Right lobe of liver (tissue), 6 donors: ENCODE measurements around the gene RIPK4. TPM values are rescaled to one million over a fixed set of nuclear protein-coding genes. Genes with fewer than 3 reads are reported as not detected.

Experiments used
- ATAC-seq, 4 donors: fragments of 200-7000 bp; cut with Tn5 transposase; one replicate each; pipeline ENCODE4 v1.9.1; 2020; ENCODE audit warnings: mild to moderate bottlenecking in 4 of 4, moderate library complexity in 4 of 4
- DNase-seq, 3 donors: peaks; one replicate each; pipeline ENCODE4 v3.0.0-alpha.2; 2020
- H3K27ac ChIP-seq, 3 donors: fragments of 200-600 bp; one replicate each; pipeline ENCODE4 v1.8.0; 2022
- H3K27me3 ChIP-seq, 2 donors: fragments of 200-600 bp; one replicate each; pipeline ENCODE4 v1.8.0; 2022
- H3K36me3 ChIP-seq, 4 donors: fragments of 200-600 bp; sonication (generic) in 1 of 4; one replicate each; pipeline versions ENCODE4 v1.5.1 to v1.8.0; 2017 to 2022; ENCODE audit warnings: control low read depth in 1 of 4
- H3K4me1 ChIP-seq, 4 donors: fragments of 200-600 bp; sonication (generic) in 1 of 4; one replicate each; pipeline versions ENCODE4 v1.5.1 to v1.8.0; 2017 to 2022; ENCODE audit warnings: control low read depth in 1 of 4
- H3K4me3 ChIP-seq, 3 donors: fragments of 200-600 bp; one replicate each; pipeline ENCODE4 v1.8.0; 2022
- H3K9me3 ChIP-seq, 4 donors: fragments of 200-600 bp; sonication (generic) in 1 of 4; one replicate each; pipeline versions ENCODE4 v1.5.1 to v1.8.0; 2017 to 2022; ENCODE audit warnings: control low read depth in 1 of 4
- CTCF ChIP-seq, 4 donors: fragments of 200-600 bp in 3 of 4; fragments of 450-650 bp in 1 of 4; IDR thresholded peaks; one replicate each; pipeline versions ENCODE4 v1.5.1 to v1.8.0; 2016 to 2022; ENCODE audit warnings: antibody characterized with exemption in 4 of 4, mild to moderate bottlenecking in 2 of 4
- POLR2A ChIP-seq: fragments of 450-650 bp; IDR thresholded peaks from one replicate; pipeline ENCODE4 v1.6.1; 2017; ENCODE audit warnings: antibody characterized with exemption, mild to moderate bottlenecking
- WGBS: methylation state at CpG from one replicate; pipeline ENCODE4 v1.1.6; 2018; ENCODE audit warnings: low coverage, low lambda C conversion rate; ENCODE audit not compliant: insufficient coverage; ENCODE audit errors: missing lambda C conversion rate; 5-methylcytosine and 5-hydroxymethylcytosine counted together
- intact Hi-C, 2 donors: fragments of 100-400 bp; cut with DNase I; formaldehyde crosslinking; loops; one replicate each; pipeline versions ENCODE4 v1.11.2 to v1.14.1; 2022
- total RNA-seq, 6 experiments: library from RNA; depleted of rRNA in 2 of 6; stranded (reverse); fragments of >200 nt in 2 of 6; fragmentation: NEBNext Ultra II Directional in 3 of 6; extraction: Animal tissue kit (Norgen Biotek cat#: 25700) in 3 of 6; gene quantifications; one replicate each; pipeline versions ENCODE4 v1.1.0 to v1.2.4, GENCODE V29; 2016 to 2023
- donor health status: DM: no; HTN: yes; CAD: no.
- donor health status: DM: no; HTN: no; CAD: no.
- donor health status: DM: no; HTN: no; CAD: no.
- donor health status: DM: no; HTN: yes; CAD: no.
- donor health status: DM: no; HTN: yes; CAD: no.

Gene RIPK4
- total RNA-seq, 6 experiments from 2014 or later: 6.7 to 18.7 (median 12.7) TPM

DNA sequence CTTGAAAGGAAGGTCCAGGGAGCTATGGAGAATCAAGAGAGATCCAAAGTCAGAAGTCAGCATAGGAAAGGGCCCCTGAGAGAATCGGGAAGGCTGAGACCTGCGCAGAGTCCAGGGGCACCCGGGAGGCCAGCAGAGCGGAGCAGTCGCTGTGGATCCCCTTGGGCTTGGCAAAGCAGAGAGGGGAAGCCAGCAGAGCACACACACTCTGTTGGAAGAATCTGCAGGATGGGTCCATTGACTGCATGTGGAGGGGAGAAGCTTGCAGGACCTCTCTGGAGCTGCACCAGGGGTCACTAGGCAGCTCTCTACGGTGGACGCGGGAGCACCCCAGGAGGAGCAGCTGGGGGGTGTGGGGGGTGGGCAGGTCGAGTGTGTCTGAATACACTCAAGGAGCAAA, 6.4 kb downstream of the RIPK4 start:
- no peak overlapping the region for H3K4me3 ChIP-seq
- H3K36me3 ChIP-seq: peaks cover 0 to 12% (median 0%) of the 10 kb centered on the region in 4 donors
- ATAC-seq: no peak
- H3K27me3 ChIP-seq: no peaks in the 10 kb centered on the region
- 68% methylated on average over 4 of the region's 9 CpGs for WGBS
- H3K4me1 ChIP-seq: peaks cover 0 to 75% (median 35%) of the 10 kb centered on the region in 4 donors
- peak overlapping the region in 1 of 3 donors; percentile 73 for H3K27ac ChIP-seq
- intact Hi-C loops: no loop called here
- TF ChIP-seq POLR2A (no peak), CTCF (IDR thresholded peaks at IDR 0.05) (no peak)
- H3K9me3 ChIP-seq: no peaks in the 10 kb centered on the region
- DNase-seq: no peak

- 100% methylated on average over 3 of the region's 5 CpGs for WGBS
- Histone ChIP-seq H3K4me1 (peaks cover 0 to 70% (median 33%) of the 10 kb centered on the region in 4 donors), H3K27me3 (no peaks in the 10 kb centered on the region), H3K9me3 (no peaks in the 10 kb centered on the region), H3K27ac (peak overlapping the region in 1 of 3 donors; percentile 64), H3K36me3 (peaks cover 0 to 12% (median 2%) of the 10 kb centered on the region in 4 donors), H3K4me3 (no peak overlapping the region)
- DNase-seq (no peak), ATAC-seq (no peak)
- intact Hi-C loops: no loop called here
- no peak for TF ChIP-seq POLR2A
- no peak for TF ChIP-seq CTCF (IDR thresholded peaks at IDR 0.05)
Measured at GRCh38 chr21:41759926-41760325, 6.9 kb downstream of the RIPK4 start.

- Histone ChIP-seq H3K4me1 (peaks cover 0 to 64% (median 30%) of the 10 kb centered on the region in 4 donors), H3K27me3 (no peaks in the 10 kb centered on the region), H3K36me3 (peaks cover 0 to 12% (median 2%) of the 10 kb centered on the region in 4 donors), H3K27ac (peak overlapping the region in 1 of 3 donors; percentile 64), H3K9me3 (no peaks in the 10 kb centered on the region), H3K4me3 (no peak overlapping the region)
- 95% methylated on average over 4 of the region's 11 CpGs for WGBS
- ATAC-seq: no peak
- no peak for TF ChIP-seq POLR2A
- no peak for TF ChIP-seq CTCF (IDR thresholded peaks at IDR 0.05)
- DNase-seq: no peak
- intact Hi-C loops: no loop called here
Measured at GRCh38 chr21:41759214-41759840, 7.5 kb downstream of the RIPK4 start.

DNA sequence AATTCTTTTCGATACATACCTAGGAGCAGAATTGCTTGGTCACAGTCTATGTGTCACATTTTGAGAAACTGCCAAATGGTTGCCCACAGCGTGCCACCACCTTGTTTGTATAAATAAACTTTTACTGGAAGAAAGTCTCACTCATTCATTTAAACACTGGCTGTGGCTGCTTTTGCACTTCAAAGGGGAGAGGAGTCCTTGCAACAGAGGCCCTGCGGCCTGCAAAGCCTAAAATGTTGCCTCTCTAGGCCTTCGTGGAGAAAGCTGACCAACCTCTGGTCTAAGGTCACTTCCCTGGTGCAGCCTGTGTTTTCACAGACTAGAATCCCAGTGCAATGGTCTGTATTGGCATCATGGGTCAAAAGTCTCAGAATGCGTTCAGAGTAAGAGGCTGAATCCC, 8.3 kb downstream of the RIPK4 start:
- H3K27me3 ChIP-seq: no peaks in the 10 kb centered on the region
- WGBS: 14% methylated on average over 4 of the region's 5 CpGs
- H3K4me1 ChIP-seq: peaks cover 0 to 57% (median 30%) of the 10 kb centered on the region in 4 donors
- H3K4me3 ChIP-seq: no peak overlapping the region
- peak overlapping the region in 1 of 3 donors; percentile 64 for H3K27ac ChIP-seq
- no peaks in the 10 kb centered on the region for H3K9me3 ChIP-seq
- peak; percentile 55 to 80 (median 64) for ATAC-seq
- peaks cover 0 to 12% (median 4%) of the 10 kb centered on the region in 4 donors for H3K36me3 ChIP-seq
- DNase-seq: no peak
- intact Hi-C loops: no loop called here
- TF ChIP-seq POLR2A (peak; percentile 22), CTCF (IDR thresholded peaks at IDR 0.05) (no peak)
